ENCODE measurements around the gene CFAP20DC. TPM values are rescaled to one million over a fixed set of nuclear protein-coding genes. Genes with fewer than 3 reads are reported as not detected.

The CFAP20DC gene
- total and polyA plus RNA-seq, 2 of the 13 experiments (the other 11 are each of a cell fraction or from before 2014, with no cell fraction given), result not detected

DNA sequence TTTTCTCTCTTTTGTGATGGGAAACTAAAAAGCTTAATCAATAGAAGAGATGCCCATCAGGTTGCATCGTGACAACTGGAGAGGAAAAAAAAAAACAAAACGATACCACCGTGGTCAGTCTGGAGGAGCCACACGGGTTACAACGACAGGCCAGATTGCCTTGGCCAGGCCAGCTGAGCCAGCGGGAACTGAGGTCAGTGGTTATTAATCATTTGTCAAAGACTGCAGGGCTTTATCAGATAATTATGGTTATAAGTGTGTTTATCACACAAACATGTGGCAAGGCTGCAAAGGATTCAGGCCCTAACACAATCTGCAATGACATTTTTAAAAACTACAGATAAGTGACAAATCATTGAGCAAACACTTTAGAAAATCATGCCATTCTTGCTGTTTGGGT is 248.3 kb downstream of the CFAP20DC start:
- peaks cover 0 to 1% of the 10 kb centered on the region in 2 experiments; a peak in 1 of 5 replicates for H3K27me3 ChIP-seq (ENCODE audit: control insufficient read depth in 1 of 2, insufficient read depth in 2 of 2, low read length in 2 of 2)
- intact Hi-C loops (cut with micrococcal nuclease; ENCODE audit: unreplicated experiment) (no loop called here), in situ Hi-C loops (cut with HindIII; ENCODE audit: extremely low pct_ligation_motif_present, low pct_unique_long_range_greater_than_20kb) (no loop called here)
- no peak overlapping the region for H3K4me3 ChIP-seq (replicated peaks in 1 of 3; ENCODE audit: insufficient read depth in 1 of 3, low read depth in 2 of 3, low read length in 3 of 3)
- H3K9me3 ChIP-seq (ENCODE audit: low read length), result no peaks in the 10 kb centered on the region
- TF ChIP-seq PPARG (CRISPR knock-in tag; conservative IDR thresholded peaks at IDR 0.05), result no peak
- TF ChIP-seq, protein P1, sequence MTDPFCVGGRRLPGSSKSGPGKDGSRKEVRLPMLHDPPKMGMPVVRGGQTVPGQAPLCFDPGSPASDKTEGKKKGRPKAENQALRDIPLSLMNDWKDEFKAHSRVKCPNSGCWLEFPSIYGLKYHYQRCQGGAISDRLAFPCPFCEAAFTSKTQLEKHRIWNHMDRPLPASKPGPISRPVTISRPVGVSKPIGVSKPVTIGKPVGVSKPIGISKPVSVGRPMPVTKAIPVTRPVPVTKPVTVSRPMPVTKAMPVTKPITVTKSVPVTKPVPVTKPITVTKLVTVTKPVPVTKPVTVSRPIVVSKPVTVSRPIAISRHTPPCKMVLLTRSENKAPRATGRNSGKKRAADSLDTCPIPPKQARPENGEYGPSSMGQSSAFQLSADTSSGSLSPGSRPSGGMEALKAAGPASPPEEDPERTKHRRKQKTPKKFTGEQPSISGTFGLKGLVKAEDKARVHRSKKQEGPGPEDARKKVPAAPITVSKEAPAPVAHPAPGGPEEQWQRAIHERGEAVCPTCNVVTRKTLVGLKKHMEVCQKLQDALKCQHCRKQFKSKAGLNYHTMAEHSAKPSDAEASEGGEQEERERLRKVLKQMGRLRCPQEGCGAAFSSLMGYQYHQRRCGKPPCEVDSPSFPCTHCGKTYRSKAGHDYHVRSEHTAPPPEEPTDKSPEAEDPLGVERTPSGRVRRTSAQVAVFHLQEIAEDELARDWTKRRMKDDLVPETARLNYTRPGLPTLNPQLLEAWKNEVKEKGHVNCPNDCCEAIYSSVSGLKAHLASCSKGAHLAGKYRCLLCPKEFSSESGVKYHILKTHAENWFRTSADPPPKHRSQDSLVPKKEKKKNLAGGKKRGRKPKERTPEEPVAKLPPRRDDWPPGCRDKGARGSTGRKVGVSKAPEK (CRISPR knock-in tag; IDR thresholded peaks at IDR 0.05; ENCODE audit: borderline replicate concordance), result no peak
- no peak for TF ChIP-seq YEATS4 (CRISPR knock-in tag; IDR thresholded peaks at IDR 0.05; ENCODE audit: borderline replicate concordance)
- TF ChIP-seq HMGA1 (CRISPR knock-in tag; conservative IDR thresholded peaks at IDR 0.05), result no peak
- no peak for TF ChIP-seq RFXANK (CRISPR knock-in tag; IDR thresholded peaks at IDR 0.05)
- TF ChIP-seq RELA (CRISPR knock-in tag; IDR thresholded peaks at IDR 0.05), result no peak
- no peak for TF ChIP-seq RAD51 (IDR thresholded peaks at IDR 0.05; ENCODE audit: borderline replicate concordance)
- TF ChIP-seq, protein P2, sequence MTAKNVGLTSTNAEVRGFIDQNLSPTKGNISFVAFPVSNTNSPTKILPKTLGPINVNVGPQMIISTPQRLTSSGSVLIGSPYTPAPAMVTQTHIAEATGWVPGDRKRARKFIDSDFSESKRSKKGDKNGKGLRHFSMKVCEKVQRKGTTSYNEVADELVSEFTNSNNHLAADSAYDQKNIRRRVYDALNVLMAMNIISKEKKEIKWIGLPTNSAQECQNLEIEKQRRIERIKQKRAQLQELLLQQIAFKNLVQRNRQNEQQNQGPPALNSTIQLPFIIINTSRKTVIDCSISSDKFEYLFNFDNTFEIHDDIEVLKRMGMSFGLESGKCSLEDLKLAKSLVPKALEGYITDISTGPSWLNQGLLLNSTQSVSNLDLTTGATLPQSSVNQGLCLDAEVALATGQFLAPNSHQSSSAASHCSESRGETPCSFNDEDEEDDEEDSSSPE (CRISPR knock-in tag; IDR thresholded peaks at IDR 0.05), result no peak
- TF ChIP-seq, protein P3, sequence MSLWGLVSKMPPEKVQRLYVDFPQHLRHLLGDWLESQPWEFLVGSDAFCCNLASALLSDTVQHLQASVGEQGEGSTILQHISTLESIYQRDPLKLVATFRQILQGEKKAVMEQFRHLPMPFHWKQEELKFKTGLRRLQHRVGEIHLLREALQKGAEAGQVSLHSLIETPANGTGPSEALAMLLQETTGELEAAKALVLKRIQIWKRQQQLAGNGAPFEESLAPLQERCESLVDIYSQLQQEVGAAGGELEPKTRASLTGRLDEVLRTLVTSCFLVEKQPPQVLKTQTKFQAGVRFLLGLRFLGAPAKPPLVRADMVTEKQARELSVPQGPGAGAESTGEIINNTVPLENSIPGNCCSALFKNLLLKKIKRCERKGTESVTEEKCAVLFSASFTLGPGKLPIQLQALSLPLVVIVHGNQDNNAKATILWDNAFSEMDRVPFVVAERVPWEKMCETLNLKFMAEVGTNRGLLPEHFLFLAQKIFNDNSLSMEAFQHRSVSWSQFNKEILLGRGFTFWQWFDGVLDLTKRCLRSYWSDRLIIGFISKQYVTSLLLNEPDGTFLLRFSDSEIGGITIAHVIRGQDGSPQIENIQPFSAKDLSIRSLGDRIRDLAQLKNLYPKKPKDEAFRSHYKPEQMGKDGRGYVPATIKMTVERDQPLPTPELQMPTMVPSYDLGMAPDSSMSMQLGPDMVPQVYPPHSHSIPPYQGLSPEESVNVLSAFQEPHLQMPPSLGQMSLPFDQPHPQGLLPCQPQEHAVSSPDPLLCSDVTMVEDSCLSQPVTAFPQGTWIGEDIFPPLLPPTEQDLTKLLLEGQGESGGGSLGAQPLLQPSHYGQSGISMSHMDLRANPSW (CRISPR knock-in tag; IDR thresholded peaks at IDR 0.05; ENCODE audit: borderline replicate concordance), result no peak
- TF ChIP-seq, protein P4, sequence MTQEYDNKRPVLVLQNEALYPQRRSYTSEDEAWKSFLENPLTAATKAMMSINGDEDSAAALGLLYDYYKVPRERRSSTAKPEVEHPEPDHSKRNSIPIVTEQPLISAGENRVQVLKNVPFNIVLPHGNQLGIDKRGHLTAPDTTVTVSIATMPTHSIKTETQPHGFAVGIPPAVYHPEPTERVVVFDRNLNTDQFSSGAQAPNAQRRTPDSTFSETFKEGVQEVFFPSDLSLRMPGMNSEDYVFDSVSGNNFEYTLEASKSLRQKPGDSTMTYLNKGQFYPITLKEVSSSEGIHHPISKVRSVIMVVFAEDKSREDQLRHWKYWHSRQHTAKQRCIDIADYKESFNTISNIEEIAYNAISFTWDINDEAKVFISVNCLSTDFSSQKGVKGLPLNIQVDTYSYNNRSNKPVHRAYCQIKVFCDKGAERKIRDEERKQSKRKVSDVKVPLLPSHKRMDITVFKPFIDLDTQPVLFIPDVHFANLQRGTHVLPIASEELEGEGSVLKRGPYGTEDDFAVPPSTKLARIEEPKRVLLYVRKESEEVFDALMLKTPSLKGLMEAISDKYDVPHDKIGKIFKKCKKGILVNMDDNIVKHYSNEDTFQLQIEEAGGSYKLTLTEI (CRISPR knock-in tag; conservative IDR thresholded peaks at IDR 0.05), result no peak
- TF ChIP-seq IRX3 (CRISPR knock-in tag; IDR thresholded peaks at IDR 0.05; ENCODE audit: borderline replicate concordance, low read depth), result no peak
- no peak for TF ChIP-seq ZNF224 (CRISPR knock-in tag; IDR thresholded peaks at IDR 0.05)
- no peak for TF ChIP-seq NFYB (CRISPR knock-in tag; IDR thresholded peaks at IDR 0.05)
- no peaks in the 10 kb centered on the region for H3K4me1 ChIP-seq (ENCODE audit: insufficient read depth, low read length)
- BruUV-seq (replicated peaks), result no TSS peak
- no peak overlapping the region for H3K9ac ChIP-seq (ENCODE audit: insufficient read depth, low read depth, low read length)
- H2AFZ ChIP-seq (ENCODE audit: low read length), result no peak overlapping the region
- no peaks in the 10 kb centered on the region for H3K36me3 ChIP-seq (replicated peaks in 1 of 2; ENCODE audit: control insufficient read depth in 1 of 2, insufficient read depth in 2 of 2, low read length in 2 of 2)
- ChIA-PET POLR2A (no interaction called here), CTCF (ENCODE audit: low intra/inter-chr PET ratio, low total read pairs) (no interaction called here)
- DNase-seq (ENCODE audit: low spot score), result no peak
- no peaks in the 10 kb centered on the region for H4K20me1 ChIP-seq (ENCODE audit: insufficient read depth, low read length)
- no peak overlapping the region for H3K4me2 ChIP-seq (ENCODE audit: low read depth, low read length)
- FAIRE-seq, result no peak
- no peaks in the 10 kb centered on the region for H3K79me2 ChIP-seq (ENCODE audit: insufficient read depth, low read length)
- ATAC-seq, result no peak
- WGBS (ENCODE audit: low lambda C conversion rate), result 33% methylated on average over 6 of the region's 6 CpGs
- H3K27ac ChIP-seq (ENCODE audit: extremely low read length, insufficient read depth, low read length), result no peak overlapping the region

All from HepG2 (cell line).